ENCODE measurements around the gene CEP131.

The CEP131 gene

DNA sequence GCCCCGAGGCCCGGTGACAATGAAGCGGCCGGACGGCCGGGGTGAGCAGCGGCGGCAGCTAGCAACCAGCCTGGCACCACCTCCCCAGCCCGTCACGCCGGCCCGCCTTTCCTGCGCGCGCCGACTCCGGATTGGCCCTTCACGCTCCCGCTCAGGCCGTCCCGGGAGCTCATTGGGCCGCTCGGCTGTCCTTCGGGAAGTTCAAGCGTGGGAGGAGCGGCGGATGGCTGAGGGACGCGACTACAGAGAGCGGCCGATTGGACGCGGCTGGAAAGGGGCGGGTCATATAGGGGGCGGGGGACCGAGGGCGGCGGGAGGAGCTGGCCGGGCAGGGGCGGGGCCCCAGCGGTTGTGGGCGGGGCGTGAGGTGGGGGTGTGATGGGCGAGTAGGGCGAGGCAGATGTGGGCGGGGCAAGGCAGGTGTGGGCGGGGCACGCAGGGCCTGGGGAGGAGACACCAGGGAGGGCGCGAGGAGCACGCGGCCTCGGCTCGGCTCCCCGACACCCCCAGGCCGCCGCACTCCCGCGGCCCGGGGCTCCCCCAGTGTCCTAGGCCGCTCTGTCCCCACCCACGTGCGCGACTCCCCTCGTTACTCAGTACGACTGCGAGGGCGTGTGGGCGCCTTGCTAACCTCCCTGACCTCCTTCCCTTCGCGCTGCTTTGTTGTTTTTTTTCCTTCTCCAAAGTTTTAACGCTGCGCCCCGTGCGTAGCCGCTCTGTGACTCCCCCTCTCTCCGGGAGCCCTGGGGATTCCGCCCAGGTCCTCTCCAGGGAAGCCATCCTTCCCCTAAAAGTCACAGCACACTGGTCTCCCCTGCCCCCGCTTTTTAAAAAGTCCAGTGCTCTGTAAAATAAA lies at the start of gene CEP131:
CEP131 (minus strand) TSS at position 60 of the 856 bp plus-strand sequence. CDS start 2,909 bp downstream, outside the sequence.
- DNase-seq, result peak; percentile 100

DNA sequence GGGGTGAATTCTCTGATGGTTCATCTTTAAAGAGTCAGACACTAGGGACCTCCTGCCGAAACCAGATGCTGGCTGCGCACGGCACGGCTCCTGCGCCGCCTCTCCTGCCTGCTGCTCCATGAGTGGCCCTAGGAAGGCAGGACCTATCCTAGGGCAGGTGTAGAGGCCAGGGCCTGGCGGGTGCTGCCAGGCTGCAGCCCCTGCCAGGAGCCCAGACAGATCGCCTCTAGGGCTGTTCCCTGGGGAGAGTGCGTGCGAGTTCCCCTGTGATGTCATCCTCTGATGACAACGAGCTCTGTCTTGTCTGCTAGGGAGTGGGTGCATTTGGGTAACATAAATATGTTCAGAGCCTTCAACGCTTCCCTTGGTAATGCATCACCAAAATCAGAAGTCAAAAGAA lies 48.5 kb upstream of the CEP131 start:
- no peak for DNase-seq

DNA sequence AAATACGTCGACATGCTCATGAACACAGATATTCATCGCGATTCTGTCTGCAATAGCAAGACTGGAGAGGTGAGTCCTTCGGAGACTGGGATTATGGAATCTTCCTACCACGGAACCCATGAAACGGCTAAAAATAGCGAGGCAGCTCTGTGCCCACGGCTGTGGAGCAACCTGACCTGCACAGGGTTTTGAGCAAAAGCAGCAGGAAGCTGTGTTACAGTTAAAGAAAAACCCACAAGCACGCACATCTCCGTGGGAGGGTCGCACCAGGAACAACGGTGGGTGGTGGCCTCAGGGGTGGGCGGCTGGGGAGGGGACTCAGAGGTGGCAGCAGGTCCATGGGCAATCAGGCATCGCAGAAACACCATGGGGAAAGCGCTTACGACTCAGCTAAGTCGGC lies 47.5 kb upstream of the CEP131 start:
- no peak for DNase-seq

DNA sequence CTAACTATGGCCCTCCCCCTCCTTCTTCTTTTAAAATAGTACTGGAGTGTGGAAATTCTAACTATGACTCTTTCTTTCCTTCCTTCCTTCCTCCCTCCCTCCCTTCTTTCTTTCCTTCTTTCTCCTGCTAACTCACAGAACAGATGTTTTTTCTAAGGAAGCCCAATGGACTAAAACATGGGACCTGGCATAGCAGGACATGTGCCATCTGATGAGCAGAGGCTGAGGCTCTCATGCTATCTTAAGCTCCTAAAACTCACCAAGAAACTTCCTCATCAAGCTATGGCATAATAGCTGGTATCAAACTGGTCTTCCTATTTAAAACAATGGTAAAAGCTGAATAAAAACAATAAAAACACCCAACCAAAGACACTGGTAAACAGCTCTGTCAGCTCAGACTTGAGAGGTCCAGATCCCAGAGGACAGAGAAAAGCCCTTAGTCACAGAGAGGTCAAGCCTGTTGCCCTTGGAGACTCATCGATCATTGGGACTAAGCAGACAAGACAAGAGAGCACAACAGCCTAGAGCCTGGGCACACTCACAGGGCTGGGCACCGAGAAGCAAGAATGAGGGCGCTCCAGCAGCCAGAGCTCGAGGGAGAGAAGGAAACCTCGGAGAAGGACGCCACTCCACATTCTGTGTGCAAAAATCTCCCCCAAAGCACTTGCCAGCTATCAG lies 44.8 kb upstream of the CEP131 start:
- DNase-seq, result no peak

DNA sequence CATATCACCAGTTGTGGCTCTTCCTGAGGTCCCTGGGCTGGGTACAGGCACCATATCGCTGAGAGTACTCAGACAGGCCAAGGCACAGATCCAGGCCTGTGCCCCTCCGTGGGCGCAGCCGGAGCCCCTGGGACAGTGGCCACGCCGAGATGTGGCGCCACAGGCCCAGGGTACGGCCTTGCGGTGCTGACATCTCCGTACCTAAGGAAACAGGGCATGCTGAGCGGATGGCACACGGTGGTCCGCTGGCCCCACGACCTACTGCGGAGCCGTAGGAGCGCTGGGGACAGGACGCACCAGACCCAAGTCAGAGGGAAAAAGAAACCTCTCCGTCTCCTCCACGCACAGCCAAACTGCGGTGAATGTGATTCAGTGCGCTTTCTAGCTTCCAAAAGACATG lies 42.8 kb upstream of the CEP131 start:
- DNase-seq, result no peak

DNA sequence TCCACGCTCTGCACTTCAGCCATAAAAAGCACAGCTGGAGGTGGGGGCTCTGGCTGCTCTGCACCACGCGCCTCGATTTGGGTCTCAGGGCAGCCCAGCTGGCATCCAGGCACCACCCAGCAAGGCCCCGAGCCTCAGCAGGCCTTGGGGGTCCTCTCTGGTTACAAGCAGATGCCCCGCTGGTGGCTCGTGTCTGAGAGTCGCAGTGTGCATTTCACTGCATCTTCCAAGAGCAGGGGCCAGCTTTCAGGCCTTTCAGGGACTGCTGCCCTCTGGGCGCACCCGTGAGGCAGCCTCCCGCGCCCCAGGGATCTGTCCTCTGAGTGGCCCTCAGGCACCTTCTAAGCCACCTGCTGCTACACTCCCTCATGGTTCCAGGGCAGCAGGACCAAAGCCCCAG lies 41.9 kb upstream of the CEP131 start:
- no peak for DNase-seq

DNA sequence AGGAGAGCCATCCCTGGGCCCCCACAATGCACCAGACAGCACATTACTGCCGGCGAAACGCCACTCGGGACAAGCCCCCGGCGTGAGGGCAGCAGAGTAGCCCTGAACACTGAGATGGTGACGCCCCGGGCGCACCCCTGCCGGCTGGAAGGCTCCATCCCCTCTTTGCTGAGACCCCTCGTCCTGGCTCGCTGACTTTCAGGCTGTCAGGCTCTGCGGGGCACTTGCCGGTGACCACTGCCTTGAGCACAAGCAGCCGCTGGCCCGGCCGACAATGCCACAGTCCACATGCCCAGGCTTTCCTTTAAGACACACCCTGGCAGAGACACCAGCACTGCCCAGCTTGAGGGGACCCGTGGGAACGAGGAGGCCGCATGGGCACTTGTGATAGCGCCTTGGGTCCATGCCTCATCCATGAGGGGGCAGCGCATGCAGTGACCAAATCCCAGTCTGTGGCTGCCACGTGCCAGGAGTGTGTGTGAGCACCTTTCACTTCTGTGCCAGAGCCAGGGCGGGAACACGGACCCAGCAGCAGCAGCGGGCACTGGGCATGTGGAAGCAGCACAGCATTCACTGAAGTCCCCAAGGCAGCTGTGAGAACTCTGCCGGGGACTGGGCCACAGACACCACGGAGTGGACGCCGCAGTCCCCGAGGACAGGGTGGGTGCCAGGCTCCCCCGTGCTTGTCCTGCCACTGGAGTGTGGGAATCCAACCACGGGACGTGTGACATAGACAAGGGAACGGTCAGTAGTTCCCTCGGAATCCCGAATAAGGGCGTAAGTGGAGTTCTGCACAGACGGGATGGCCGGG lies 40.8 kb upstream of the CEP131 start:
- DNase-seq, result no peak

DNA sequence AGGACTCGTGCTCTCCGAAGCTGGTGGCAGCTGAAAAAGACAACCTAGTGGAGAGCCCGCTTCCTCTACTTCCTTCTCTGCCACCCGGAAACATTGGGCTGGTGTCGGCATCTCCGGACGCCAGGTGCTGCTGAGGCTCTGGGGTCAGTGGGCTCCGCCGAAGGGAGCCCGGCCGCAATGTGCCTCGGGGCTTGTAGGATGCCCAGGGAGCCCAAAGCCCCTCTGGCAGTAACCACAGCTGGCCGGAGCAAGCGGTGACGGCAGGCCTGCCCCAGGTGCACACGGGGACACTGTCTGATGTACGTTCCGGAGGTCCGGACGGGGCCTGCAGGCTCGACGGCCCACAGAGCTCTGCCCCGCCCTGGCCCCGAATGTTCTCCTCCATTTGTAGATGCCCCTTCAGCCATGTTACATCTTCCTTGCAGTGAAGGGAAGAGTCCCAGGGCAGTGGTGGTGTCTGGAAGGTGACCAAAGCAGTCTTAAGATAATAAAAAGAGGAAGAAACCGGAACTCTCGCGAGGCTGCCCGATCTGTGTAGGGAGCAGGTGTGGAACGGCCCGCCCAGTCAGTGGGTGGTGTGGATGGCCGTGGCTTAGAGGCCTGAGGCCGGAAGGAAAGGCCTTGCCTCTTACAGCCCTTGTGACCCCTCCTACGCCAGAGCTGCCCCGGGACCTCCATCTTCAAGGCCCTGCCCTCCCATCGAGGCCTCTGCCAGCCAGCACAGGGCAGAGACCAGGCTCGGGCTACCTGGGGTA lies 39.0 kb upstream of the CEP131 start:
- DNase-seq, result no peak

DNA sequence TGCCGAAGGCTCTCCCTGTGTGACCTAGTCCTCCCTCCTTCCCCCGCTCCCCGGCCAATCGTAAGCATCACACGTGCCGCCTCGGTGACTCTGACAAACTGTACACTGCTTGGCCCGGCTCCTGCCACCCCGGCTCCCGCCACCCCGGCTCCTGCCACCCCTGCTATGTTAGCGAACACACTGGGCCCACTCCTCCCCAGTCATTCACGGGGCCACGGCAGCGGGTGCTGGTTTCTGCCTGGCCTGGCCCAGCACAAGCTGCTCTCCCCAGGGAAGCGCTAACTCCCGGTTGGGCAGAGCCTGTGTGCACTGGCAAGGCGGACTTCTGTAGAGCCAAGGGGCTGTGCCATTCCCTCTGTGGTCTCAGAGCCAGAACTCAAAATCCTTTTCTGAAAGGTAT lies 38.3 kb upstream of the CEP131 start:
- DNase-seq, result no peak

DNA sequence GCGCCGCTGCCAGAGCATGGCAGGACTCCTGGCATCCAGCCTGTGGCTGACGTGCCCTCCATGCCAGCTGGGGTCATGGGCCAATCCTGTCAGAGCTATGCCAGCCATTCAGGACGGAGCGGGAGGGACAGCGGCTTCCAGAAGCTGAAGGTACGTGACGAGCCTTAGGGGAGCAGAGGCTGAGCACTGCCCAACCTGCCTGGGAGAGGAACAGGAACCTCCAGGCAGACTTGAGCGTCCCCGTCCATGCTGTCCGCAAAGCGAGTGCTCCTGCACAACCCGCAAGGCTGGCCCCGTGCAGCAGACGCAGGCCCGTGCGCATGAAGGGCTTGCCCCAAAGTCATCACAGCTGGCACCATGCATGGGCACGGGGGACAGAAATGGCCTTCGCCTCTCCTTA lies 37.9 kb upstream of the CEP131 start:
- DNase-seq, result no peak

DNA sequence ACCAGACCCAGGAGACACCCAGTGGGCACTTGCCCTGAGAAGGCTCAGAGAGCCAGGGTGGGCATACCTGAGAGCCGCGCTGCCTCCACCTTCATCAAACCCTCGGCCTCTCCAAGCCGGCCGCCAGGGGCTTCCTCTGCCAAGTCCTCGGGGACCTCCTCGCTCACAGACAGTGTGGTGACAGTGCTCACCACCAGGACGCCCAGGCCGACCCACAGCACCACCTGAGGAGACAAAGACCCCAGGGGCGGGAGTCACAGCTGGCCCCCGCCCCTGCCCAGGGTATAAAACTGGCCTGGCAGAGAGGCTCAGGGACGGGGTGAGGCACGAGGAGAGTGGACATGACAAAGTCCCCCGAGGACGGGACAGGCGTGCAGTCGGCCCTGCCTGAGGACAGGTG lies 37.4 kb upstream of the CEP131 start:
- DNase-seq, result no peak

DNA sequence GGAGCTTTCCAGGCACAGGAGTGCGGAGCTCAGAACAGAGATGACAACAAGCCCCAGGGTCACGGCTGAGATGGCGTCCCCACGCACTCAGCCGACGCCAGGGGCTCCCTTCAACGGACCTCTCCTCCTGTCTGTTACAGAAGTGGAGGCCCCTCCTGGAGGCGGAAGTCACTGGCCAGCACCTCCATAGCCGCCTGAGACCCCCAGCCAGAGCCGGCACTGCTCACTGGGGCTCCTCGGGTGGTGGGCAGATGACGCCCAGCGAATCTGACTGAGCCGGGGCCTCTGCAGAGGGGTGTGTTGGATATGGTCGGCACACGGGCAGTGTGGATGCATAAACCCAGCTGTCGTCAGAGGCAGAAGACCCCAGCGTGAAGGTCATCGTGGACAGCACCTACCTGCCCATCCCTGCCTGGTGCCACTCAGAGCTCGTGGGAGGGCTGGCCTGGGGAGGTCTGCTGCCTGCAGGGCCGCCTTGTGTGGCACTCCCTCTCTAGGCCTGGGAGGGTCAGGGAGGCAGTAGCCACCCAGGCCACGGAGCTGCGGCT lies 36.4 kb upstream of the CEP131 start:
- no peak for DNase-seq

DNA sequence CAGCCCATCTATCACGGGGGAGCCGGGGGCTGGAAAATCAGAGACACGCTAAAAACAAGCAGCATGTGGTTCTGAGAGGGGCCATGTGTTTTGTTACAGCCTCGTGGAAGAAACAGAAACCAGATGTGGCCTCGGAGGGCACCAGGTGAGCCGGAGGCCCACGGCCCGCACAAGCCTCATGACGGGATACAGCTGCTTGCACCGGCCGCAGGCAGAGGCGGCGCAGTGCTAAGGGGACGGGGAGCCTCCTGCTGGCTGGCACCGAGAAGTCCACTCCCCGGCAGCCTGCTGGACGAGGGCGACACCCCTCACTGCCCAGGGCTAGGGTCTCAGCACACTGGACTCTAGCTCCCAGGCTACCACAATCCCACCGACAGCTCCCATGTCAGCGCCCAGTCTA lies 35.5 kb upstream of the CEP131 start:
- no peak for DNase-seq

DNA sequence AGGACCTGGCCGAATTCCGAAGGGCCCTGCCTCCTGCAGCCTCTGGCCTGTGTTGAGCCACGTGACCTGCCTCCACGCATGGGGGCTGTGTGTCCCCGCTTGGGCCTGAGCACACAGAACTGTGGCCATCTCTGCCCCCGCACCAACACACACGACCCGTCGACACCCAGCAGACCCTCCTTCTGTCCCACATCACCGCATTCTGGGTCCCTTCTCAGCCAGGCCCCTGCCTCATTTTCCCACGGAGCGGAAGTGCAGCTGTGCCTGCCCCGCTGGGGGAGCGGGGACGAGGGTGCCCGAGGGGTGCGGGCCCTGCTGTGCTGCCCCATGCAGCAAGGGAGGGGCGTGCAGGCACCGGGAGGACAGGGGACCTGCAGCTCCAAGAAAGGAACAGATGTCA lies 34.8 kb upstream of the CEP131 start:
- DNase-seq, result no peak

DNA sequence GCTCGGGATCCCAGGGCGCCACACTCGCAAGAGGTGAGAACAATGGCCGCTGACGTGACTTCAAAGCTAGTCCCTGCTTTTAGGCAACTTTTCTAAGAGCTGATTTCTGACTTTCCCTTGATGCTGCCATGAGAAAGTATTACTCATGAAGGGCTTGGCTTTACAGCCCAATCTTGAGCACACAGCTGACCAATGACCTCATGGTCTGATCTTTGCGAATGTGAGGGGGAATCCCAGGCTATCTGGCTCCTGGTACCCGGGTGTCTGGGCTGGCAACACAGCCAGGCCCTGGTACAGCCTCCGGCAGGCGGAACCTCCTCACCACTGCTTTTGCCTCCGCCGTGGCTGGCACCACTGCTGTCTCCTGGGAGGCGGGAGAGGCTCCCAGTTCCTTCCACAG lies 33.9 kb upstream of the CEP131 start:
- DNase-seq, result no peak

DNA sequence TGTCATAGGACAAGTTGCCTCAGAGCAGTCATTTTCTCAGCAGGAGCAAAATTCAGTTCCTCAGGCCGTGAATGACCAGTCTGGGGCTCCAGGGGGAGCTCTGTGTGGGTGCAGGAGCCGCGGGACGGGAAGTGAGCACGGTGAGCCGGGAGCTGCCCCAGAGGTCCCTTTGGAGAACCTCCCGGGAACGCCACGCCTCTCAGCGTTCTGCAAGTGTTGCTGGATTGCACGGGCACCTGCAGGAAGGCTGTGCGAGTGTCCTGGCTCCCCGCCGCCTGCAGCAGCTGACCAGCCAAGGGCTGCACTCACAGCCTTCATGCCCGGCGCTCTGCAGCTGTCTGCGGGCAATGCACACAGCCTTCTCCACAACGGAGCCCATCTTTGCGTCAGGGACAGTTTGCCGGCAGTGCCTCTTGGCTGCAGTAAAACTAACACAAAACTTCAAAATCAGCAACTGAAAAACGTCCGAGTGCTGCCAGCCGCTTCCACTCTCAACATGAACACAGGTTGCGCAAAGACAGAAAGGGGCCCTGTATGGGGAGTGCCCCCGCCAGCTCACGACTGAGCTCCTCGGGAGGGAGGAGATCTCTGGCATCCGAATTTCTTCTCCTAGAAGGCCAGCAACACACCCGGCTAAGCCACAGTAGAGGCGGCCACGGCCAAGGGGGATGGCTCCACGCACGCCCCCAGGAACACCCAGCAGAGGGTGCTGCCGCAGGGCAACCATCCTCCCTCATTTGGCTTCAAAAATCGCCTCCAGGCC lies 32.4 kb upstream of the CEP131 start:
- no peak for DNase-seq

DNA sequence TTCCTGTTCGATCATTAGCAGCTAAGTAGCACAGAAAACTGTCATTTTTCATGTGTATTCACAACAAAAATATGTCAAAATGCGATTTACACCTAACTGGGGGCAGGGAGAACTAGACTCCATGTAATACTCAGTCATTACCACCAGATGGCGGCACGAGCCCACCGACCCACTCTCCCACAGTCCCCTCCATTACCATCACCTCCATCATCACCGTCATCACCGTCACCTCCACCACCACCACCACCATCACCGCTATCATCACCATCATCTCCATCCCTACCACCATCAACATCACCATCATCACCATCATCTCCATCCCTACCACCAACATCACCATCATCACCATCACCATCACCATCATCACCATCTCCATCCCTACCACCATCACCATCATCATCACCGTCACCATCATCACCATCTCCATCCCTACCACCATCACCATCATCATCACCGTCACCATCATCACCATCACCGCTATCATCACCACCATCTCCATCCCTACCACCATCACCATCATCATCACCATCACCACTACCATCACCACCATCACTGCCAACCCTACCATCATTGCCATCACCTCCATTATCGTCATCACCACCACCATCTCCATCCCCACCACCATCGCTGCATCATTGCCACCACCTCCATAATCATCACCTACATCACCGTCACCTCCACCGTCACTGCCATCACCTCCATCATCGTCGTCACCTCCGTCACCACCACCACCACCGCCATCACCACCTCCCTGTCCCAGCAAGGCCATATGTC lies 30.8 kb upstream of the CEP131 start:
- peak; percentile 2 for DNase-seq

DNA sequence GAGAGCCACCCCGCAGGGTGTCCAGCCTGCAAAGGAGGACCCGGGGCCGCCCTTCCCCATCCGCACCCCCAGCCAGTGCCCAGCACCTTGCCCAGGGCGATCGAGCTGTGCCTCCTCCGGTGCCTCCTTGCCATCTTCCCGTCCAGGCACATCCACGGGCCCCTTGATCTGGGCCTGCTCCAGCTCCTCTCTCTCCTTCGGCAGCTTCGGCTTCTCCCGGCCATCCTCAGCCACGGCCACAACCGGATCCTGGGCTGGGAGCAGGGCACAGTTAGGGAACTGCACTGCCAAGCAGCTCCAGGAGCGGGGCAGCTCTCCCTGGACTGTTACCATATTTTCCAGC lies 30.2 kb upstream of the CEP131 start:
- no peak for DNase-seq

DNA sequence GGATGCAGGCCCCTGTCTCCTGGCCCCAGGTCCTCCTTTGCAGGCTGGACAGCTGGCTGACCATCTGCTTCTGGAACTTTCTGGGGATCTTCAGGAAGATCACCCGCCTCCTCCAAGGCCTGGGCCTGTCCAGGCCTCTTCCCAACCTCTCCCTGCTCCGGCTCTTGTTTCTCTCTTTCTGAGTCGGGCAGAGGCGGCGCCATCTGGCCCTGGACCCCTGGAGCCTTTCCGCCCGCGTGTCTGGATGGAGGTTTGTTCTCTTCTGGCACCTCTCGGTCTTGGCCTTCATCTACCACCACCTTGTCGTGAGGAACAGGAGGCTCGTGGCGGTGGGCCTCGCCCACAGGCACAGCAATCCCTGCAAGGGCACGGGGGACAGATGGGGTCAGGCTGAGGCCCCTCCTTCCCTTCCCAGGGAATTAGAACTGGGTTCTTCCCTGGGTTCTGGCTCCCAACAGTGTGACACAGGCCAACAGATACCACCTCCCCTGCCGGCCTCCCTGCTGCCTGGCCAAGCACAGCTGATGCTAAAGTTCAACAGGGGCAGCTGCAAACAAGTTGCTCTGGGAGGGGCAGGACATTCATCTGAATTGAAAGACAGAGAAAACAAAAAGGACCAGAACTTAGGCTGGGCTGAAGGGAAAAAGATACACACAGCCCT lies 29.7 kb upstream of the CEP131 start:
- no peak for DNase-seq

DNA sequence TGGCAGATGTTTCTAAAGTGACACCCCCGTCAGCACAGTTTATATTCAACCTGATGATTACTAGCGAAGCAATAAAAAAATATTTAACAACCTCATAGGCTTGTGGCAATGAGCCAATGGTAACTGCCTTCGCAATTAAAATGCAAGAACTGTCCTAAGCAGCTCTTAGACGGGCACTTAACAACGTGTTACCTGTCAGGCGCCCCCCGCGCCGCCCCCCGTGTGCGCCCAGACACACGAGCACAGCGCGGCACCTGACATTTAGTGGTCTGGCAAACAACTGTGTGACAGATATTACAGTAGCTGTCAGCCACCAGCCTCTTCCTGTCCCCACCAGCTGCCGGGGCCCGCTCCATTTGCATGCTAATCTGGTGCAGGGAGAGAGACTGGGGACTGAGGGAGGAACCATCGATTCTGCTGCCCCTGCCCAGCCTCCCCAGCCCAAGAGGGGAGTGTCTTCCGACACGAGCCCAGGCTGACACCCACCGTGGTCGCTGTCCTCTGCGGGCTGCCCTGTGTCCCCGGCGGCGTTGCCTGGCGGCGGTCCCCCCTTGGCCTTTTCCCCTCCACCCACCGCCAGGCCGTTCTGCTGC lies 29.0 kb upstream of the CEP131 start:
- peak; percentile 83 for DNase-seq
